ENCODE data around the gene KSR2.

Gene KSR2

GRCh38 chr12:117559978-117560377 lies 408.8 kb downstream of the KSR2 start:
- H3K27me3 Mint-ChIP-seq: no peaks in the 10 kb centered on the region
- DNase-seq (no peak), ATAC-seq (no peak)
- no peaks in the 10 kb centered on the region for H3K4me1 Mint-ChIP-seq
- H3K9me3 Mint-ChIP-seq: peaks cover 0 to 10% of the 10 kb centered on the region in 2 donors
- no peak overlapping the region for H3K27ac Mint-ChIP-seq
- no peak overlapping the region for H3K4me3 Mint-ChIP-seq

GRCh38 chr12:117555889-117556288 lies 412.9 kb downstream of the KSR2 start:
- no peaks in the 10 kb centered on the region for H3K27me3 Mint-ChIP-seq
- H3K9me3 Mint-ChIP-seq: peaks cover 13 to 24% of the 10 kb centered on the region in 2 donors
- DNase-seq (no peak), ATAC-seq (no peak)
- no peak overlapping the region for H3K27ac Mint-ChIP-seq
- H3K4me3 Mint-ChIP-seq: no peak overlapping the region
- no peaks in the 10 kb centered on the region for H3K4me1 Mint-ChIP-seq

- H3K27me3 Mint-ChIP-seq: no peaks in the 10 kb centered on the region
- no peak overlapping the region for H3K27ac Mint-ChIP-seq
- peaks cover 13 to 17% of the 10 kb centered on the region in 2 donors for H3K9me3 Mint-ChIP-seq
- H3K4me3 Mint-ChIP-seq: no peak overlapping the region
- ATAC-seq: no peak
- H3K4me1 Mint-ChIP-seq: no peaks in the 10 kb centered on the region
- DNase-seq: no peak
Observed at GRCh38 chr12:117552971-117553370, 415.8 kb downstream of the KSR2 start.

- H3K4me3 Mint-ChIP-seq: no peak overlapping the region
- H3K27me3 Mint-ChIP-seq: no peaks in the 10 kb centered on the region
- no peak overlapping the region for H3K27ac Mint-ChIP-seq
- ATAC-seq: no peak
- no peaks in the 10 kb centered on the region for H3K4me1 Mint-ChIP-seq
- no peak for DNase-seq
- H3K9me3 Mint-ChIP-seq: peaks cover 13 to 17% of the 10 kb centered on the region in 2 donors
Observed at GRCh38 chr12:117551665-117552064, 417.1 kb downstream of the KSR2 start.

- Mint-ChIP-seq H3K4me1 (no peaks in the 10 kb centered on the region), H3K27ac (no peak overlapping the region), H3K9me3 (peaks cover 5 to 9% of the 10 kb centered on the region in 2 donors), H3K4me3 (no peak overlapping the region), H3K27me3 (no peaks in the 10 kb centered on the region)
- DNase-seq: no peak
- no peak for ATAC-seq
Observed at GRCh38 chr12:117547209-117547608, 421.6 kb downstream of the KSR2 start.

- no peaks in the 10 kb centered on the region for H3K27me3 Mint-ChIP-seq
- peaks cover 0 to 11% of the 10 kb centered on the region in 2 donors for H3K9me3 Mint-ChIP-seq
- no peak for ATAC-seq
- no peaks in the 10 kb centered on the region for H3K4me1 Mint-ChIP-seq
- no peak overlapping the region for H3K4me3 Mint-ChIP-seq
- no peak overlapping the region for H3K27ac Mint-ChIP-seq
- no peak for DNase-seq
Observed at GRCh38 chr12:117545216-117545615, 423.6 kb downstream of the KSR2 start.

GRCh38 chr12:117540011-117540410 lies 428.8 kb downstream of the KSR2 start:
- Mint-ChIP-seq H3K4me1 (no peaks in the 10 kb centered on the region), H3K4me3 (no peak overlapping the region), H3K27ac (no peak overlapping the region), H3K9me3 (peaks cover 4 to 16% of the 10 kb centered on the region in 2 donors), H3K27me3 (no peaks in the 10 kb centered on the region)
- ATAC-seq: no peak
- DNase-seq: no peak

- Mint-ChIP-seq H3K9me3 (peaks cover 7 to 18% of the 10 kb centered on the region in 2 donors), H3K27ac (no peak overlapping the region)
- no peak for ATAC-seq
Observed at GRCh38 chr12:117538926-117539325, 429.9 kb downstream of the KSR2 start.

GRCh38 chr12:117538032-117538690 lies 430.6 kb downstream of the KSR2 start:
- Mint-ChIP-seq H3K27me3 (no peaks in the 10 kb centered on the region), H3K9me3 (peaks cover 7 to 18% of the 10 kb centered on the region in 2 donors), H3K27ac (peak overlapping the region in 1 of 2 donors; percentile 54), H3K4me1 (no peaks in the 10 kb centered on the region), H3K4me3 (no peak overlapping the region)
- ATAC-seq: no peak
- no peak for DNase-seq

More at GRCh38 chr12:117538926-117539325, 429.9 kb downstream of the KSR2 start:
- DNase-seq: no peak
- H3K4me3 Mint-ChIP-seq: no peak overlapping the region
- no peaks in the 10 kb centered on the region for H3K4me1 Mint-ChIP-seq
- no peaks in the 10 kb centered on the region for H3K27me3 Mint-ChIP-seq

GRCh38 chr12:117533687-117534086 lies 435.1 kb downstream of the KSR2 start:
- Mint-ChIP-seq H3K4me3 (no peak overlapping the region), H3K27me3 (no peaks in the 10 kb centered on the region), H3K27ac (no peak overlapping the region), H3K9me3 (peaks cover 7% of the 10 kb centered on the region in 2 donors), H3K4me1 (no peaks in the 10 kb centered on the region)
- DNase-seq: no peak
- ATAC-seq: no peak

GRCh38 chr12:117530796-117531195 lies 438.0 kb downstream of the KSR2 start:
- H3K9me3 Mint-ChIP-seq: peaks cover 7% of the 10 kb centered on the region in 2 donors
- no peak overlapping the region for H3K4me3 Mint-ChIP-seq
- ATAC-seq: no peak
- DNase-seq: no peak
- H3K27me3 Mint-ChIP-seq: no peaks in the 10 kb centered on the region
- H3K4me1 Mint-ChIP-seq: no peaks in the 10 kb centered on the region
- H3K27ac Mint-ChIP-seq: no peak overlapping the region

- Mint-ChIP-seq H3K9me3 (no peaks in the 10 kb centered on the region), H3K27ac (no peak overlapping the region), H3K27me3 (no peaks in the 10 kb centered on the region), H3K4me3 (no peak overlapping the region), H3K4me1 (no peaks in the 10 kb centered on the region)
- ATAC-seq: no peak
- no peak for DNase-seq
Observed at GRCh38 chr12:117528538-117528937, 440.3 kb downstream of the KSR2 start.

GRCh38 chr12:117527479-117527855 lies 441.3 kb downstream of the KSR2 start:
- ATAC-seq: no peak
- no peak overlapping the region for H3K27ac Mint-ChIP-seq
- no peak for DNase-seq
- H3K4me3 Mint-ChIP-seq: no peak overlapping the region
- H3K9me3 Mint-ChIP-seq: no peaks in the 10 kb centered on the region
- no peaks in the 10 kb centered on the region for H3K4me1 Mint-ChIP-seq
- no peaks in the 10 kb centered on the region for H3K27me3 Mint-ChIP-seq

GRCh38 chr12:117526757-117527478 lies 441.9 kb downstream of the KSR2 start:
- no peak overlapping the region for H3K4me3 Mint-ChIP-seq
- H3K27ac Mint-ChIP-seq: no peak overlapping the region
- no peaks in the 10 kb centered on the region for H3K9me3 Mint-ChIP-seq
- no peak for DNase-seq
- H3K27me3 Mint-ChIP-seq: no peaks in the 10 kb centered on the region
- no peak for ATAC-seq
- H3K4me1 Mint-ChIP-seq: no peaks in the 10 kb centered on the region

- no peaks in the 10 kb centered on the region for H3K4me1 Mint-ChIP-seq
- H3K27ac Mint-ChIP-seq: no peak overlapping the region
- H3K27me3 Mint-ChIP-seq: no peaks in the 10 kb centered on the region
- H3K4me3 Mint-ChIP-seq: no peak overlapping the region
- no peak for DNase-seq
- no peak for ATAC-seq
- no peaks in the 10 kb centered on the region for H3K9me3 Mint-ChIP-seq
Observed at GRCh38 chr12:117525766-117526165, 443.0 kb downstream of the KSR2 start.

GRCh38 chr12:117524806-117525205 lies 444.0 kb downstream of the KSR2 start:
- no peaks in the 10 kb centered on the region for H3K27me3 Mint-ChIP-seq
- no peak overlapping the region for H3K4me3 Mint-ChIP-seq
- ATAC-seq (no peak), DNase-seq (no peak)
- no peaks in the 10 kb centered on the region for H3K4me1 Mint-ChIP-seq
- no peak overlapping the region for H3K27ac Mint-ChIP-seq
- no peaks in the 10 kb centered on the region for H3K9me3 Mint-ChIP-seq

All from stimulated activated naive CD8-positive, alpha-beta T cell treated with anti-CD3 and anti-CD28 coated beads, Interleukin-15, amount 100 ng/mL, for 72 hours (primary cell).